GM23248 (cell line): ENCODE results near the gene DPP9. TPM values are rescaled to one million over a fixed set of nuclear protein-coding genes. Genes with fewer than 3 reads are reported as not detected.

Source experiments
- DNase-seq: peaks from one replicate; pipeline ENCODE4 v3.0.0-alpha.2; 2015
- H2AFZ ChIP-seq: fragments of 200-600 bp; sonication (generic); 2 replicates; pipeline ENCODE4 v1.6.1; 2016; ENCODE audit warnings: antibody characterized with exemption
- H3F3A ChIP-seq: fragments of 200-600 bp; sonication (generic); 2 replicates; pipeline ENCODE4 v1.6.1; 2016; ENCODE audit warnings: mild to moderate bottlenecking, antibody characterized with exemption, mixed run types; ENCODE audit not compliant: insufficient read depth
- H3K27ac ChIP-seq: fragments of 200-600 bp; sonication (generic); 2 replicates; pipeline ENCODE4 v1.5.1; 2016; ENCODE audit warnings: mild to moderate bottlenecking
- H3K27me3 ChIP-seq: fragments of 200-600 bp; sonication (generic); replicated peaks from 2 replicates; pipeline ENCODE4 v1.6.1; 2016; ENCODE audit warnings: mild to moderate bottlenecking; ENCODE audit not compliant: insufficient read depth
- H3K36me3 ChIP-seq: fragments of 200-600 bp; sonication (generic); 2 replicates; pipeline ENCODE4 v1.6.1; 2016; ENCODE audit warnings: low read depth, mild to moderate bottlenecking
- H3K4me1 ChIP-seq: fragments of 200-600 bp; sonication (generic); 2 replicates; pipeline ENCODE4 v1.6.1; 2016; ENCODE audit warnings: mild to moderate bottlenecking; ENCODE audit not compliant: insufficient read depth
- H3K4me2 ChIP-seq: fragments of 200-600 bp; sonication (generic); one replicate; pipeline ENCODE4 v1.6.1; 2016; ENCODE audit warnings: mild to moderate bottlenecking; ENCODE audit not compliant: unreplicated experiment
- H3K4me3 ChIP-seq: fragments of 200-600 bp; sonication (generic); 2 replicates; pipeline ENCODE4 v1.5.1; 2016; ENCODE audit warnings: mild to moderate bottlenecking
- H3K79me2 ChIP-seq: fragments of 200-600 bp; sonication (generic); 2 replicates; pipeline ENCODE4 v1.6.1; 2016; ENCODE audit warnings: mild to moderate bottlenecking; ENCODE audit not compliant: insufficient read depth
- H3K9ac ChIP-seq: fragments of 200-600 bp; sonication (generic); 2 replicates; pipeline ENCODE4 v1.6.1; 2016; ENCODE audit warnings: mild to moderate bottlenecking
- H3K9me2 ChIP-seq: fragments of 200-600 bp; sonication (generic); 2 replicates; pipeline ENCODE4 v1.6.1; 2016; ENCODE audit warnings: mixed run types, mild to moderate bottlenecking, moderate library complexity; ENCODE audit not compliant: insufficient read depth
- H3K9me3 ChIP-seq: fragments of 200-600 bp; sonication (generic); one replicate; pipeline ENCODE4 v1.6.1; 2017; ENCODE audit warnings: low read depth
- H4K20me1 ChIP-seq: fragments of 200-600 bp; sonication (generic); 2 replicates; pipeline ENCODE4 v1.6.0; 2016; ENCODE audit not compliant: insufficient read depth
- EZH2 ChIP-seq: fragments of 200-600 bp; sonication (generic); IDR thresholded peaks from 2 replicates; pipeline ENCODE4 v1.6.1; 2018; ENCODE audit warnings: antibody characterized with exemption, mild to moderate bottlenecking; ENCODE audit not compliant: insufficient read depth, poor library complexity, severe bottlenecking
- EZH2phosphoT487 ChIP-seq: fragments of 200-600 bp; sonication (generic); IDR thresholded peaks from 2 replicates; pipeline ENCODE4 v1.6.1; 2018; ENCODE audit warnings: antibody characterized with exemption, moderate library complexity, mild to moderate bottlenecking, low read depth; ENCODE audit not compliant: insufficient read depth
- WGBS, 2 experiments: methylation state at CpG; one replicate each; pipeline ENCODE4 v1.1.6; 2015 to 2017; ENCODE audit warnings: low lambda C conversion rate in 2 of 2, low coverage in 1 of 2; ENCODE audit errors: missing lambda C conversion rate in 2 of 2; 5-methylcytosine and 5-hydroxymethylcytosine counted together
- in situ Hi-C: fragments of 300-500 bp; cut with MboI; formaldehyde crosslinking; loops from 2 replicates; pipeline ENCODE4 v1.15.0; 2020
- polyA plus RNA-seq: library from polyadenylated mRNA; unstranded; fragments of >200 nt; fragmentation: Nextera tagmentation; extraction: Ambion mirVana; gene quantifications from 2 replicates; pipeline ENCODE4 v1.2.1, GENCODE V29; 2016
- total RNA-seq: library from RNA; depleted of rRNA; stranded (reverse); fragments of >200 nt; shearing (Covaris generic); gene quantifications from 2 replicates; pipeline ENCODE4 v1.2.3, GENCODE V29; 2014

Gene DPP9
- total and polyA plus RNA-seq, 2 experiments from 2014 or later = 33.0 to 50.3 TPM

DNA sequence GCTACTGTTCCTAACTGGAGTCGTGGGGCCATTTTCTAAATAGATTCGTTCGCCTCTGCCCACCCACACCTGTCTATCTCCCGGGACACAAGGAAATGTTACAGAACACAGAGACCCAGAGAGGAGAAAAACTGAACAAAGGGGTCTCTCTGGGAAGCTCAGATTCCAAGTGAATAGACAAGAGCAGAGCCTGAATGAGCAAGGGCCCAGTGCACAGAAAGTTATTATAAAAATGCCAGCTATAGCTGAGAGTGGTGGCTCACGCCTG is 40.7 kb upstream of the DPP9 start:
- Histone ChIP-seq H3K79me2 (no peaks in the 10 kb centered on the region), H2AFZ (no peak overlapping the region), H3K27ac (no peak overlapping the region), H3K4me2 (no peak overlapping the region), H3K9ac (no peak overlapping the region), H3K9me3 (no peaks in the 10 kb centered on the region), H4K20me1 (no peaks in the 10 kb centered on the region), H3K4me1 (0 out of 2 replicates have a peak, but pooled peaks cover 3% of the 10 kb centered on the region), H3K9me2 (no peaks in the 10 kb centered on the region), H3F3A (peaks cover 14% of the 10 kb centered on the region), H3K36me3 (no peaks in the 10 kb centered on the region), H3K4me3 (no peak overlapping the region), H3K27me3 (peaks cover 9% of the 10 kb centered on the region; the same call in 1 of the 2 replicates)
- in situ Hi-C loops = no loop called here
- DNase-seq = no peak
- WGBS, 2 experiments = 22 to 29% methylated on average over 5 of the region's 5 CpGs
- no peak for TF ChIP-seq EZH2phosphoT487
- no peak for TF ChIP-seq EZH2

DNA sequence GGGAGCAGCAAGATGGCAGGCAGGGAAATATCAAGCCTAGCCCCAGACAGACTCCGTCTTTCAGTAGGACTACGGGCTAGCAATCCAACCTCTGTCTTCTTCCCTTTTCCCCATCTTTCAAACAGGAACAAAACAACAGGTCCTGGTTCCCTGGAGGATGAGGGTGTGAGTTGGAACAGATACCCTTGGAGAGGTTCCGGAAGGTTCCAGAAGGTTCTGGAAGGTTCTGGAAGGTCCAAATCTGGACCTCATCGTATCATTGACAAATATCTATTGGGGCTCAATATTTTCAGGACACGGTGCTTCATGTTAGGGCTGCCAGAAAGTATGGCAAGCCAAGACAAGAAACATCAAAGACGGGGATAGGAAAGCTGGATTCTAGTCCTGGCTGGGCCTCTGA is 39.4 kb upstream of the DPP9 start:
- Histone ChIP-seq H2AFZ (no peak overlapping the region), H3K79me2 (no peaks in the 10 kb centered on the region), H3F3A (peaks cover under 1% of the 10 kb centered on the region; the same call in 1 of the 2 replicates), H4K20me1 (no peaks in the 10 kb centered on the region), H3K36me3 (no peaks in the 10 kb centered on the region), H3K9ac (no peak overlapping the region), H3K9me3 (no peaks in the 10 kb centered on the region), H3K27ac (no peak overlapping the region), H3K4me3 (no peak overlapping the region), H3K9me2 (no peaks in the 10 kb centered on the region), H3K27me3 (peaks cover 9% of the 10 kb centered on the region; the same call in 1 of the 2 replicates), H3K4me1 (0 out of 2 replicates have a peak, but pooled peaks cover 3% of the 10 kb centered on the region), H3K4me2 (no peak overlapping the region)
- DNase-seq = no peak
- in situ Hi-C loops = no loop called here
- whole genome bisulfite sequencing, 2 experiments = 41 to 53% methylated on average over 6 of the region's 6 CpGs
- TF ChIP-seq EZH2phosphoT487 (no peak), EZH2 (no peak)

- Histone ChIP-seq H3K36me3 (no peaks in the 10 kb centered on the region), H3K27me3 (peaks cover 9% of the 10 kb centered on the region; the same call in 1 of the 2 replicates), H4K20me1 (no peaks in the 10 kb centered on the region), H3K9me2 (no peaks in the 10 kb centered on the region), H3K4me2 (peak overlapping the region; percentile 79), H2AFZ (peak overlapping the region; percentile 71; the same call in 1 of the 2 replicates), H3K27ac (no peak overlapping the region), H3K79me2 (no peaks in the 10 kb centered on the region), H3K4me1 (0 out of 2 replicates have a peak, but pooled peaks cover 3% of the 10 kb centered on the region), H3K9ac (no peak overlapping the region), H3K9me3 (no peaks in the 10 kb centered on the region), H3K4me3 (peak overlapping the region; percentile 45), H3F3A (no peaks in the 10 kb centered on the region)
- in situ Hi-C loops = no loop called here
- TF ChIP-seq EZH2 (no peak), EZH2phosphoT487 (no peak)
- no peak for DNase-seq
- WGBS, 2 experiments = 25 to 26% methylated on average over 10 of the region's 10 CpGs
Measured at GRCh38 chr19:4760285-4760650, 36.6 kb upstream of the DPP9 start.

DNA sequence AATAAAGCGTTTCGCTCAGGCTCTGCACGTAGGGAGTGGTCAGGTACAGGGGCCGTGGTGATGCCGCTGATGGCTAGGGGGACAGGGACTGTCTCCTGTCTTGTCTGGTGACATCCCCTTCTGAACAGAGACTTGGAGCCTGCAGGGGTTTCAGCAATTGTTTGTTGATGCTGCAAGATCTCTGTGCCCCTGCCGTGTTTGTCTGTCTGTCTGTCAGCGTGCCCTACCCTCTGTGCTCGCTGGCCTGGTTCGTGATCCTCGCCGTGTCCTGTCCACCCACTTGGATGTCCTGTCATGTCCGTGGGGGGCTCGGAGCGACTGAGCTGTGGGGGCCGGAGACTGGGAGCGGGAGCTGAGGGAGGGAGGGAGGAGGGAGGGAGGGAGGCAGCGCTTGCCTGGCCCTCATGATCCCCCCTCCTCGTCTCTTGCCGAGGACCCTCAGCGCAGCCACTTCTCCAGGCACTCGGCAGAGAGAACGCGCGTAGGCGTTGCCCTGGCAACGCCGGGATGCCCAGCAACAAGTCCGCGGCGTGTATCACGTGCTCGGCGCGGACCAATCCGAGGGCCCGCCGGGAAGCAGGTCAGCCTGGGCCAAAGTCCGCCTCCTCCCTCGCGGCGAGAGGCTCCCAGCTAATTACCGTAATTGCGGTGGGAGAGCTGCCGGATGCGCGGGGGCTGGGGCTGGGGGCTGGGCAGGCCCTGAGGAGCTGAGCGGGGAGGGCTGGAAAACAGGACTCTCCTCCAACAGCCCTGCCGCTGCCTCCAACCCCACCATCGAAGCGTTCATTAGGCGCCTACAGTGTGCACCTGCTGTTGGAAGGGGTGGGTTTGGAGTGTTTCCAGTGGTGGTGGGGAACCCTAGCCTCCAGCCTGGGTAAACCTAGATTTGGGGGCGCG is 36.0 kb upstream of the DPP9 start:
- H3K36me3 ChIP-seq = no peaks in the 10 kb centered on the region
- H3K27me3 ChIP-seq = peaks cover 9% of the 10 kb centered on the region; the same call in 1 of the 2 replicates
- no peaks in the 10 kb centered on the region for H3F3A ChIP-seq
- no peaks in the 10 kb centered on the region for H3K79me2 ChIP-seq
- 0 out of 2 replicates have a peak, but pooled peaks cover 3% of the 10 kb centered on the region for H3K4me1 ChIP-seq
- in situ Hi-C loops = no loop called here
- H3K9ac ChIP-seq = no peak overlapping the region
- WGBS, 2 experiments = 4 to 5% methylated on average over 39 to 53 of the region's 53 CpGs
- peak; percentile 92 for DNase-seq
- H3K9me2 ChIP-seq = no peaks in the 10 kb centered on the region
- no peaks in the 10 kb centered on the region for H4K20me1 ChIP-seq
- peak overlapping the region; percentile 71 for H2AFZ ChIP-seq
- peak overlapping the region; percentile 79 for H3K4me2 ChIP-seq
- peak overlapping the region; percentile 45 for H3K4me3 ChIP-seq
- TF ChIP-seq EZH2 (no peak), EZH2phosphoT487 (no peak)
- H3K9me3 ChIP-seq = no peaks in the 10 kb centered on the region
- no peak overlapping the region for H3K27ac ChIP-seq
